Measurements from ENCODE around the gene COPZ1. TPM values are rescaled to one million over a fixed set of nuclear protein-coding genes. Genes with fewer than 3 reads are reported as not detected.
A peak's percentile ranks its signal among the peaks of the same experiment; 100 is the strongest.

Gene COPZ1
- total and polyA plus RNA-seq, 4 donors, result 54.1 to 72.1 (median 67.2) TPM

DNA sequence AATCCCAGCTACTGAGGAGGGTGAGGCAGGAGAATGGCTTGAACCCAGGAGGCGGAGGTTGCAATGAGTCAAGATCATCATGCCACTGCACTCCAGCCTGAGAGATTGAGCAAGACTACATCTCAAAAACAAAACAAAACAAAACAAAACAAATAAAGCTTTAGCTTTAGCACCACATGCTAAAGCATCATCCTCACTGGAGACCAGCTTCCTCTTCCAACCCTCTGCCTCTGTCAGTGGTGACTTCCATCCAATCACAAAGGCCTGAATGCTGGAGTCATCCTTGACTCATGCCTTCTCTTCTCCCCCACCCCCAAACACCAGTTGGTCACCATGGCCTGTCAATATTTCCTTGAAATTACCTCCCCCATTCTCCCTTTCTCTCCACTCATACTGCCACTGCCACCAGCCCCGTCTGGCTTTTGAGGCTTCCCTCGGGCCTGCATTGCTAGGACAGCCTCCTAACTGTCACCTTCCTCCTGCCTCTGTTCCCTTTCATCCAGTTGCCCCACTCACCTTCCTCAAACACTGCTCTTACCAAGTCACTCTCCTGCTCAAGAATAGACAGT lies 58.2 kb downstream of the COPZ1 start:
- Histone ChIP-seq H3K4me3 (ENCODE audit: low read length in 2 of 2) (no peak overlapping the region), H3K27ac (ENCODE audit: low read depth in 1 of 2, low read length in 2 of 2) (no peak overlapping the region), H3K9me3 (ENCODE audit: control insufficient read depth, low read length) (no peaks in the 10 kb centered on the region), H3K36me3 (ENCODE audit: control insufficient read depth in 1 of 2, insufficient read depth in 2 of 2, low read length in 1 of 2) (no peaks in the 10 kb centered on the region), H3K4me1 (ENCODE audit: control insufficient read depth in 1 of 2, insufficient read depth in 2 of 2, low read length in 2 of 2) (no peaks in the 10 kb centered on the region), H3K27me3 (ENCODE audit: control insufficient read depth in 1 of 2, insufficient read depth in 2 of 2, low read length in 1 of 2) (no peaks in the 10 kb centered on the region)
- 88% methylated on average over 3 of the region's 3 CpGs for WGBS, 2 donors
- ATAC-seq (ENCODE audit: low FRiP score) (no peak), DNase-seq (peak in 1 of 2 donors; percentile 64)
- intact Hi-C loops (cut with DNase I), result no loop called here

DNA sequence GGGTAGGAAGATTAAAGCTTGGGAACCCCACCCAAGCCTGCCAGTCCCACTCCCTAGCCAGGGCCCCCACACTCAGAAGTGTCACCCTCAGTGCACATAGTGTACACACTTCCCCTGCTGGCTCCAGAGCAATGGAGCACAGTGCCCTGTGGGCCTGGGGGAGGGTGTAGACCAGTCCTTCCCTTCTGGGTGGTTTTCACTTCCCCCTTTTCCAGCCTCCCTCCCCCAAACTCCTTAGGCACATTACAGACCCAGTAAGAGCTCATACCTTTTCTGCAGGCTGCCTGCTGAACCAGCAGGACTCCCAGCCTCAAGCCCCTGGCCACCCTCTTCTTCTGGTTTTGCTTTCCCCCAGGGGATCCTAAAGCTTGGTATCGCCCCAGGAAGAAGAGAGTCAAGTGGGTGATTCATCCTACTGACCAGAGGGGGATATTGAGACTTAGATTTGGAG lies 59.7 kb downstream of the COPZ1 start, which contains the start of gene ZNF385A:
TSS of gene ZNF385A (minus strand) at position 143 of the 451 bp plus-strand sequence. CDS start 219 bp downstream, outside the sequence.
- ATAC-seq (ENCODE audit: low FRiP score) (no peak), DNase-seq (peak; percentile 69 to 82)
- Histone ChIP-seq H3K36me3 (ENCODE audit: control insufficient read depth in 1 of 2, insufficient read depth in 2 of 2, low read length in 1 of 2) (no peaks in the 10 kb centered on the region), H3K27ac (ENCODE audit: low read depth in 1 of 2, low read length in 2 of 2) (no peak within 1 kb of the TSS), H3K4me3 (ENCODE audit: low read length in 2 of 2) (no peak within 1 kb of the TSS), H3K4me1 (ENCODE audit: control insufficient read depth in 1 of 2, insufficient read depth in 2 of 2, low read length in 2 of 2) (no peaks in the 10 kb centered on the region), H3K9me3 (ENCODE audit: control insufficient read depth, low read length) (no peaks in the 10 kb centered on the region), H3K27me3 (ENCODE audit: control insufficient read depth in 1 of 2, insufficient read depth in 2 of 2, low read length in 1 of 2) (no peaks in the 10 kb centered on the region)
- 95 to 100% methylated on average over 1 of the region's 1 CpG for WGBS, 2 donors
- intact Hi-C loops (cut with DNase I), result no loop called here

DNA sequence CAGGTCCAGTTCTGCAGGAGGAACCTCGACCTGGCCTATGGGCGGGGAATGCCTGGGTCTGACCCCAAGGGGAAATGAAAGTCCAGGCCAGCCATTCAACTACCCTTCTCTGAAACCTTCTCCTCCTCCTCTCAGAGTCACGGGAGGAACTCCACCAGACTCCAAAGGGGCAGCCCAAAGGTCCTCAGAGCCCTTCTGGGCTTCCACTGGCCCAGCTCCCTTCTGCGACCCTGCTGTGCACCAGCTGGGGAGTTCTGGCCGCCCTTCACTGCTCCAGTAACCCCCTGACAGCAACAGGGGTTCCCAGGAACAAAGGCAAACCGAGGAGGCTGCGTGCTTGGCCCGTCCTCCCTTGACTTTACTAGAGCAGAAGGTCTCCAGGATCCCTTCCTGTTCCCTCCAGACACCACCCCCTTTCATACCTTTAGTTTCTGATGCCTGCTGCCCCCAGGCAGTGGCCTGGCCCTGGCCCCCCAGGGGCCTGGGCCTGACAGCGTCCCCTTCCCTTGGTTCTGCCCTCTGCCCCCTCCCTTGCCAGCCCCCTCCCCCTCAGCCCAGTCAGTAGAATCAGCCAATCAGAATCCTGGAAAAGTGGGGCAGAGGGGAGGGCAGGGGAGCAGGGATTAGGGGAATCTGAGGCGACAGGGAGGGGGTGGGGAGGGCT lies 60.5 kb downstream of the COPZ1 start:
- DNase-seq (peak; percentile 66 to 74), ATAC-seq (ENCODE audit: low FRiP score) (no peak)
- Histone ChIP-seq H3K4me1 (ENCODE audit: control insufficient read depth in 1 of 2, insufficient read depth in 2 of 2, low read length in 2 of 2) (no peaks in the 10 kb centered on the region), H3K4me3 (ENCODE audit: low read length in 2 of 2) (no peak overlapping the region), H3K27ac (ENCODE audit: low read depth in 1 of 2, low read length in 2 of 2) (no peak overlapping the region), H3K9me3 (ENCODE audit: control insufficient read depth, low read length) (no peaks in the 10 kb centered on the region), H3K27me3 (ENCODE audit: control insufficient read depth in 1 of 2, insufficient read depth in 2 of 2, low read length in 1 of 2) (no peaks in the 10 kb centered on the region), H3K36me3 (ENCODE audit: control insufficient read depth in 1 of 2, insufficient read depth in 2 of 2, low read length in 1 of 2) (no peaks in the 10 kb centered on the region)
- intact Hi-C loops (cut with DNase I), result no loop called here
- 78 to 83% methylated on average over 10 of the region's 10 CpGs for WGBS, 2 donors

DNA sequence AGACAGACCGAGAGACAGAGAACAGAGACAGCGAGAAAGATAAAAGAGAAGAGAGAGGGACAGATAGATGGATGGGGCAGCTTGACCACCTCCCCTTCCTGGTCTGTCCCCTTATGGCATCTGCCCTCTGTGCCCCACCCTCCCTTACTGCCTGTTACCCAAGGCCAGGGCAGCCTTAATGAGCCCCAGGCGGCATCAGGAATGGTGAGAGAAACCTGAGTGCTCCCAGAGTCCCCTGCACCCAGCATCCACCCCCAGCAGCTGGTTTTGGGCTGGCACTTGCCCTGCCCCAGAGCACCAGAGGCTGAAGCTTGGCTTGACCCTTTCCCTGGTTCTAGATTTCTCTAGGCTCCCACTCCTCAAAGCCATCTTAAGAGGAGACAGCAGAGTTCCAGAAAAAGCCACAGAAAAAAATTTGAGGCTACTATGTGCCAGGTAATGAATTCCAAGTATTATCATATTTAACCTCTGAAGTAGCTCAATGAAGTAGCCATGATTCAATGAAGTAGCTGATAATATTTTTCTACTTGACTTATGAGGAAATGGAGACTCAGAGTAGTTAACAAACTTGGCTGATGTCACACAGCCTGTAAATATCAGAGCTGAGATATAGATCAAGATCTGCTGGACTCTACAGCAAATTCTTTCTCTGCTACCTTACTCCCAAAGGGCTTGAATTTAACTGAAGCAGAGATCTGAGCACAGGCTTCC lies 61.6 kb downstream of the COPZ1 start:
- intact Hi-C loops (cut with DNase I), result no loop called here
- DNase-seq, result peak in 1 of 2 donors; percentile 68
- H3K27me3 ChIP-seq (ENCODE audit: control insufficient read depth in 1 of 2, insufficient read depth in 2 of 2, low read length in 1 of 2), result no peaks in the 10 kb centered on the region
- H3K9me3 ChIP-seq (ENCODE audit: control insufficient read depth, low read length), result no peaks in the 10 kb centered on the region
- ATAC-seq (ENCODE audit: low FRiP score), result no peak
- H3K4me1 ChIP-seq (ENCODE audit: control insufficient read depth in 1 of 2, insufficient read depth in 2 of 2, low read length in 2 of 2), result no peaks in the 10 kb centered on the region
- H3K36me3 ChIP-seq (ENCODE audit: control insufficient read depth in 1 of 2, insufficient read depth in 2 of 2, low read length in 1 of 2), result no peaks in the 10 kb centered on the region
- H3K4me3 ChIP-seq (ENCODE audit: low read length in 2 of 2), result no peak overlapping the region
- WGBS, 2 donors, result 88 to 95% methylated on average over 3 of the region's 3 CpGs
- no peak overlapping the region for H3K27ac ChIP-seq (ENCODE audit: low read depth in 1 of 2, low read length in 2 of 2)

DNA sequence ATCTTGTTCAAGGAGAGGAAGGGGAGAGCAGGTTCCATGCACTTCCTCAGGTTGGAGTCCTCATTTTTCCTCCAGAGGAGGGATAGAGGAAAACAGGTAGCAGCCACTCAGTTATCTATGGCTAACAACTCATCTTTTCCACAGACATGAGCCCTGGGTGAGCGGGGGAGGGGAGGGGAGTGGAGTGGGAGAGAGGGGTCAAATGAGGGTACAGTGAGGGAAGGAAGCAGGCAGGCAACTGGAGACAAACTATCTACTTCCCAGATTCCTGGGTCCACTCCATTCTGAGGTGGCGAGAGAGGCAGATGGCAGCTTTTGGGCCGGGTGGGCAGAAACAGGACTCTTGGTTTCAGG lies 62.2 kb downstream of the COPZ1 start:
- H3K4me1 ChIP-seq (ENCODE audit: control insufficient read depth in 1 of 2, insufficient read depth in 2 of 2, low read length in 2 of 2), result no peaks in the 10 kb centered on the region
- 93 to 98% methylated on average over 3 of the region's 3 CpGs for WGBS, 2 donors
- H3K27me3 ChIP-seq (ENCODE audit: control insufficient read depth in 1 of 2, insufficient read depth in 2 of 2, low read length in 1 of 2), result no peaks in the 10 kb centered on the region
- H3K4me3 ChIP-seq (ENCODE audit: low read length in 2 of 2), result no peak overlapping the region
- H3K36me3 ChIP-seq (ENCODE audit: control insufficient read depth in 1 of 2, insufficient read depth in 2 of 2, low read length in 1 of 2), result no peaks in the 10 kb centered on the region
- no peaks in the 10 kb centered on the region for H3K9me3 ChIP-seq (ENCODE audit: control insufficient read depth, low read length)
- ATAC-seq (ENCODE audit: low FRiP score), result no peak
- DNase-seq, result peak in 1 of 2 donors; percentile 73
- intact Hi-C loops (cut with DNase I), result no loop called here
- no peak overlapping the region for H3K27ac ChIP-seq (ENCODE audit: low read depth in 1 of 2, low read length in 2 of 2)

DNA sequence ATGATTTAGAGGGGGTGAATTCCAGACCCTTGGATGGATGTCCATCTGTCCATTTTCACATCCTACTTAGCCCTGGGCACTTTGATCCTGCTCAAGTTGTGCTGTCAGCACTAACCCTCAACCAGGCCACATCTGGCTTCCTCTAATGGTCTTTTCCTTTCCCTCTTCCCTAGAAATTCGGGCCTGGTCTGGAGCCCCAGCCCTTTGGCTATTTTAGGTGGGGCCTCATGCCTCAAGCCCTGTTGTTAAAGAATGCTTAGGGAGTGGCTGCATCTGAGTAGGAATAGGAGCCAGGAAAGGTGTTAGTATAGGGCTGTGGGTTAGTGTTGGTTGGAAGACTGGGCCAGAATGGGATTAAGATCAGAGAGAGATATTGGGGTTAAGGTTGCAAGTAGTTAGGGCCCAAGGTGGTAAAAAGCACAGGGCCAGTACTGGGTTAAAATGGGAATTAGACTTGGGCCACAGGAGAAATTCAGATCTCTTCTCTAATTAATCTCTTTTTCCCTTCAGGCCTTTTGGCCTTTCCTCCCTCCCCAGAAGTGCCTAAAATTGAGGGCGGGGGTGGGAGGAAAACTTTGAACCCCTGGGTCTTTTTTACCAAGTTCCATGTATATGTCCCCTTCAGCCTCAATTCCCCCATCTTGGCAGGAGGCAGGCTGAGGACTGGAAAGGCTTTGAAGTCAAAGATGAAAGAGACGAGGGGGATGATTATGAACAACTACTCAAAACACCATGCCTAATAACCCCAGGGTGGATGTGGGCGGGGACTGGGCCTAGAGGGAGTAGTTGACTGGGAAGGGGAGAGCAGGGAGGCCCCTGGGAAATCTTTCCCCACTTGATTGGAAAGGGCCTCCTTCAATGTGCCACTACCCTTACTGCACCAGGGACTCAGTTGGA lies 63.6 kb downstream of the COPZ1 start:
- intact Hi-C loops (cut with DNase I), result no loop called here
- H3K27ac ChIP-seq (ENCODE audit: low read depth in 1 of 2, low read length in 2 of 2), result no peak overlapping the region
- no peaks in the 10 kb centered on the region for H3K9me3 ChIP-seq (ENCODE audit: control insufficient read depth, low read length)
- H3K27me3 ChIP-seq (ENCODE audit: control insufficient read depth in 1 of 2, insufficient read depth in 2 of 2, low read length in 1 of 2), result no peaks in the 10 kb centered on the region
- no peak overlapping the region for H3K4me3 ChIP-seq (ENCODE audit: low read length in 2 of 2)
- DNase-seq (peak in 1 of 2 donors; percentile 52), ATAC-seq (ENCODE audit: low FRiP score) (no peak)
- no peaks in the 10 kb centered on the region for H3K4me1 ChIP-seq (ENCODE audit: control insufficient read depth in 1 of 2, insufficient read depth in 2 of 2, low read length in 2 of 2)
- no peaks in the 10 kb centered on the region for H3K36me3 ChIP-seq (ENCODE audit: control insufficient read depth in 1 of 2, insufficient read depth in 2 of 2, low read length in 1 of 2)
- WGBS, 2 donors, result 74 to 80% methylated on average over 4 of the region's 4 CpGs

DNA sequence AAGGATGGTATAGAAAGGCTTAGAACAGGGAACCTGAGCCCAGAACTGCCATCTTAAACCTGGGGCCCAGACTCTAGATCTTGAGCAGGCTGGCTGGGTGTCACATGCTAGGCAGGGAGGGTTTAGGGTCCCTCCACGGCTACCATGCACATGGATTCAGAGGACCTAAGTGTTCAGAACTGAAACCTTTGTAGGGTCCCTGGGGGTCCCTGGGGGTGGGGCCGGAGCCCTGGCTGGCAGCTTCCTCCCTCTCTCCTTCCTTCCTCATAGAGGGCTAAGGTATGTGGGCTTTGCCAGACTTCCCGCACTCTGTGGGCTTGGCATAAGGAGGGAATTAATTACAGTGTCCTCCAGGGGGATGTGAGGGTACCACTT lies 64.2 kb downstream of the COPZ1 start:
- Histone ChIP-seq H3K27me3 (ENCODE audit: control insufficient read depth in 1 of 2, insufficient read depth in 2 of 2, low read length in 1 of 2) (no peaks in the 10 kb centered on the region), H3K4me3 (ENCODE audit: low read length in 2 of 2) (no peak overlapping the region), H3K4me1 (ENCODE audit: control insufficient read depth in 1 of 2, insufficient read depth in 2 of 2, low read length in 2 of 2) (no peaks in the 10 kb centered on the region), H3K27ac (ENCODE audit: low read depth in 1 of 2, low read length in 2 of 2) (no peak overlapping the region), H3K9me3 (ENCODE audit: control insufficient read depth, low read length) (no peaks in the 10 kb centered on the region), H3K36me3 (ENCODE audit: control insufficient read depth in 1 of 2, insufficient read depth in 2 of 2, low read length in 1 of 2) (no peaks in the 10 kb centered on the region)
- ATAC-seq (ENCODE audit: low FRiP score), result no peak
- intact Hi-C loops (cut with DNase I), result no loop called here
- DNase-seq, result no peak
- 96 to 100% methylated on average over 3 of the region's 3 CpGs for WGBS, 2 donors

DNA sequence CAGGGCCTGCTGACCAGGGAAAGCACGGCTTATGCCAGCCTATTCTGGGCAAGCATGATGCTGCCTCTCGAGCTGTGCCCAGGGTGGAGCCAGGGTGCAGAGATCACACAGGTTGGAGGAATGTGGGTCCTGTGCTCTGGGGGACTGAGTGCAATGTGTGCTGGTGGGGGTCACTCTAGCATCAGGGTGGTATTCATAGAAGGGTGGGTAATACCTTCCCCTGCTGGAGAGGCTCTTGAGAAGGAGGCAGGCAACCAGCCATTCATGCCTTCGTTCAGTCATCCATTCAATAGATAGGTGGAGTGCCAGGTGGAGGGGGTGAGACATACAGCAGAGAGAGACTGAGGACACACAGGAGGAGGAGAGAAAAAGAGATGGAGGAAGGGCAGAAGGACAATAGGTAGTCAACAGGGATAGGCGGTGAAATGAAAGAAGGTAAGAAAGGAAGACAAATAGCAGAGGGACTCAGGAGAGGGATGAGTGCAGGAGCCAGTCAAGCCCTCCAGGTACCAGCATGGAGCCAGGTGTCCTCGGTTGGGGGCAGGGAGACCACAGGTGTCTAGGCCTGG lies 64.8 kb downstream of the COPZ1 start:
- Histone ChIP-seq H3K36me3 (ENCODE audit: control insufficient read depth in 1 of 2, insufficient read depth in 2 of 2, low read length in 1 of 2) (no peaks in the 10 kb centered on the region), H3K27ac (ENCODE audit: low read depth in 1 of 2, low read length in 2 of 2) (no peak overlapping the region), H3K9me3 (ENCODE audit: control insufficient read depth, low read length) (no peaks in the 10 kb centered on the region), H3K4me3 (ENCODE audit: low read length in 2 of 2) (no peak overlapping the region), H3K4me1 (ENCODE audit: control insufficient read depth in 1 of 2, insufficient read depth in 2 of 2, low read length in 2 of 2) (no peaks in the 10 kb centered on the region), H3K27me3 (ENCODE audit: control insufficient read depth in 1 of 2, insufficient read depth in 2 of 2, low read length in 1 of 2) (no peaks in the 10 kb centered on the region)
- DNase-seq (no peak), ATAC-seq (ENCODE audit: low FRiP score) (no peak)
- intact Hi-C loops (cut with DNase I), result no loop called here
- WGBS, 2 donors, result 85 to 90% methylated on average over 5 of the region's 5 CpGs

Data from aorta (tissue), 5 donors.